ENCODE measurements around the gene THOC2. TPM values are rescaled to one million over a fixed set of nuclear protein-coding genes. Genes with fewer than 3 reads are reported as not detected.

THOC2 gene
- total and polyA plus RNA-seq, 10 of the 15 experiments (the other 5 are each of a cell fraction or from before 2014, with no cell fraction given): 64.8 to 136 (median 75.1) TPM

GRCh38 chrX:123728016-123728415 lies 4.8 kb downstream of the THOC2 start:
- CTCF ChIA-PET: interaction anchor here (2.0 kb wide), 1 partner anchor 8 kb away, joined by 5 read pairs; no protein-coding TSS in a partner anchor
- no TSS peak for BruUV-seq (replicated peaks)
- Histone ChIP-seq H2AFZ (ENCODE audit: control insufficient read depth, low read depth, low read length) (no peak overlapping the region), H3K27ac (ENCODE audit: control insufficient read depth, insufficient read depth) (no peak overlapping the region), H3K4me1 (ENCODE audit: control insufficient read depth, insufficient read depth, low read length) (no peaks in the 10 kb centered on the region), H3K79me2 (ENCODE audit: control insufficient read depth, insufficient read depth, low read length) (peaks cover 82% of the 10 kb centered on the region), H3K9ac (ENCODE audit: control insufficient read depth, insufficient read depth, low read length) (no peak overlapping the region), H3K9me3 (replicated peaks; ENCODE audit: control insufficient read depth, insufficient read depth, low read length) (no peaks in the 10 kb centered on the region; the same call in 2 of the 3 replicates), H3K4me2 (ENCODE audit: control insufficient read depth, insufficient read depth) (no peak overlapping the region), H3K4me3 (0 out of 2 replicates have a peak overlapping the region, but pooled peaks have one; percentile 2), H3K27me3 (replicated peaks in 1 of 2; ENCODE audit: control insufficient read depth in 2 of 2, insufficient read depth in 2 of 2, low read length in 1 of 2) (no peaks in the 10 kb centered on the region), H3K36me3 (ENCODE audit: control insufficient read depth in 2 of 2, insufficient read depth in 2 of 2, low read length in 1 of 2) (no peaks in the 10 kb centered on the region), H4K20me1 (ENCODE audit: control insufficient read depth, insufficient read depth) (no peaks in the 10 kb centered on the region)
- TF ChIP-seq E4F1 (IDR thresholded peaks at IDR 0.05; ENCODE audit: borderline replicate concordance, partially characterized antibody) (no peak), SP1 (IDR thresholded peaks at IDR 0.05; ENCODE audit: low read depth, low read length) (no peak), SMARCA5 (IDR thresholded peaks at IDR 0.05) (no peak), MEF2A (IDR thresholded peaks at IDR 0.05; ENCODE audit: insufficient read depth, low read depth, low read length) (no peak), LARP7 (IDR thresholded peaks at IDR 0.05) (no peak), ZNF274 (IDR thresholded peaks at IDR 0.05; ENCODE audit: insufficient read depth, insufficient read length) (no peak), BRCA1 (IDR thresholded peaks at IDR 0.05; ENCODE audit: low read depth, low read length) (no peak), TAF1 (IDR thresholded peaks at IDR 0.05; ENCODE audit: borderline replicate concordance, low read depth, low read length) (no peak), HDGF (IDR thresholded peaks at IDR 0.05) (no peak), EGR1 (IDR thresholded peaks at IDR 0.05; ENCODE audit: borderline replicate concordance in 1 of 2, low read depth in 2 of 2, low read length in 2 of 2) (no peak), MEF2B (IDR thresholded peaks at IDR 0.05; ENCODE audit: partially characterized antibody, poor library complexity, severe bottlenecking) (no peak), SMAD5 (IDR thresholded peaks at IDR 0.05; ENCODE audit: low read depth) (no peak), PRDM15 (CRISPR knock-in tag; IDR thresholded peaks at IDR 0.05) (no peak), YY1 (IDR thresholded peaks at IDR 0.05; ENCODE audit: low read depth, low read length) (no peak)
- TF ChIP-seq, protein P1, sequence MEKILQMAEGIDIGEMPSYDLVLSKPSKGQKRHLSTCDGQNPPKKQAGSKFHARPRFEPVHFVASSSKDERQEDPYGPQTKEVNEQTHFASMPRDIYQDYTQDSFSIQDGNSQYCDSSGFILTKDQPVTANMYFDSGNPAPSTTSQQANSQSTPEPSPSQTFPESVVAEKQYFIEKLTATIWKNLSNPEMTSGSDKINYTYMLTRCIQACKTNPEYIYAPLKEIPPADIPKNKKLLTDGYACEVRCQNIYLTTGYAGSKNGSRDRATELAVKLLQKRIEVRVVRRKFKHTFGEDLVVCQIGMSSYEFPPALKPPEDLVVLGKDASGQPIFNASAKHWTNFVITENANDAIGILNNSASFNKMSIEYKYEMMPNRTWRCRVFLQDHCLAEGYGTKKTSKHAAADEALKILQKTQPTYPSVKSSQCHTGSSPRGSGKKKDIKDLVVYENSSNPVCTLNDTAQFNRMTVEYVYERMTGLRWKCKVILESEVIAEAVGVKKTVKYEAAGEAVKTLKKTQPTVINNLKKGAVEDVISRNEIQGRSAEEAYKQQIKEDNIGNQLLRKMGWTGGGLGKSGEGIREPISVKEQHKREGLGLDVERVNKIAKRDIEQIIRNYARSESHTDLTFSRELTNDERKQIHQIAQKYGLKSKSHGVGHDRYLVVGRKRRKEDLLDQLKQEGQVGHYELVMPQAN (conservative IDR thresholded peaks at IDR 0.05): no peak
- ATAC-seq: no peak
- WGBS (ENCODE audit: insufficient coverage, insufficient replicate concordance, low lambda C conversion rate, missing lambda C conversion rate): 65% methylated on average over 3 of the region's 3 CpGs
- POLR2A ChIA-PET: no interaction called here
- no peak for DNase-seq (ENCODE audit: low read depth, low spot score)
- FAIRE-seq: no peak
- intact Hi-C loops (cut with micrococcal nuclease; ENCODE audit: unreplicated experiment): no loop called here
- SMC1A ChIA-PET (ENCODE audit: uncharacterized antibody, unreplicated experiment): interaction anchor here (0.6 to 1.2 kb wide), 5 partner anchors 10 to 108 kb away, joined by 3 to 4 read pairs (median 3); no protein-coding TSS in a partner anchor
- in situ Hi-C loops (cut with MboI): no loop called here
- RAD21 ChIA-PET (ENCODE audit: unreplicated experiment): interaction anchor here (1.2 kb wide), 1 partner anchor 10 kb away, joined by 3 read pairs; no protein-coding TSS in a partner anchor

Data from GM12878 (cell line).